GM15510 (cell line): ENCODE measurements around the gene RUNDC3A.

Experiments used
- POLR2A ChIP-seq: IDR thresholded peaks from 3 replicates; pipeline ENCODE4 v1.6.1; 2011; ENCODE audit warnings: borderline replicate concordance; ENCODE audit not compliant: insufficient read length; ENCODE audit errors: extremely low read depth

The RUNDC3A gene

GRCh38 chr17:44356241-44356640 is 47.8 kb downstream of the RUNDC3A start:
- no peak for TF ChIP-seq POLR2A

DNA sequence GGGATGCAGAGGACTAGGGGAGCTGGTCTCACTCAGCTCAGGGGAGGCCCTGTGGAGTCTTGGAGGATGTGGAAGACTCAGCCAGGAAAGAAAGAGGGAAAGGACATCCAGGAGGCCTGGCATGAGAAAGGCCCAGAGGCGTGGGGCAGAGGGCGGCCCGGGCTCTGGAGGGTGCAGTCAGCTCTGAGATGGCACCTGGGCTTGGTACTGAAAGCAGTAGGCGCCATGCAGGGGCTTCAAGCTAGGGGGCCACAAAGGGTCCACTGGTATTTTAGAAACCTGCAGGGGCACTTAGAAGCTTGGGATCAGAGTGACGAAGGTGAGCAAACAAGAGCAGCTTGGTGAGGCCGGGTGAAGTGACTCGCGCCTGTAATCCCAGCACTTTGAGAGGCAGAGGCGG is 49.7 kb downstream of the RUNDC3A start:
- TF ChIP-seq POLR2A: no peak

GRCh38 chr17:44359006-44359405 is 50.6 kb downstream of the RUNDC3A start:
- no peak for TF ChIP-seq POLR2A

DNA sequence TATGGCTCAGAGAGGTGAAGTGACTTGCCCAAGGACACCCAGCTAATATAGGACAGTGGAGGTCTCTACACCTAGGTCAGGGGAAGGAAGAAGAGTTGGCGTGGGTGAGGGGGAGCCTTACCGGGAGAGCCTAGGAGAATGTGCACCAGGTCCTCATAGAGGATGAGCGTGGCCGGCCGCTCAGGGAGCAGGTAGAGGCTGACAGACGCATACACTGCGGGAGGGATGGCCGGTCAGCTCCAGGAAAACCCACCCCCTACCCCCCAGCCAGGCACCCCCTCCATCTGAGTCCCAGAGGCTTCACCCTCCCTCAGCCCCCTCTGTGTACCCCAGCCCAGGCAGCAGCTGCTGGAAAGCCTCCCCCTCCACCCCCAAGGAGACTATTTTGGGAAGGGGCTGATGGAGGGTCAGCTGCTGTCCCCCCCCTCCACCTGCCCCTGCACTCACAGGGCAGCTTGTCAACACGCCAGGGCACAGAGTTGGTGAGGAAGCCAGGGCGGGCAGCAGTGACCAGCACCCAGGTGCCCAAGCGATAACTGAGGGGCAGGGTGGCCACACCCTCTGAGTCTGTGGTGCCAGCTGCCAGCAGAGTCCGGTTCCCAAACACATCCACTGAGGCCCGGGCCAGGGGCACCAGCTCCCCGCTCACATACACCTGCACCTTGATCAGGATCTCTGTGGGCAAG is 51.2 kb downstream of the RUNDC3A start:
- TF ChIP-seq POLR2A: no peak

GRCh38 chr17:44360144-44360533 is 51.7 kb downstream of the RUNDC3A start:
- no peak for TF ChIP-seq POLR2A

DNA sequence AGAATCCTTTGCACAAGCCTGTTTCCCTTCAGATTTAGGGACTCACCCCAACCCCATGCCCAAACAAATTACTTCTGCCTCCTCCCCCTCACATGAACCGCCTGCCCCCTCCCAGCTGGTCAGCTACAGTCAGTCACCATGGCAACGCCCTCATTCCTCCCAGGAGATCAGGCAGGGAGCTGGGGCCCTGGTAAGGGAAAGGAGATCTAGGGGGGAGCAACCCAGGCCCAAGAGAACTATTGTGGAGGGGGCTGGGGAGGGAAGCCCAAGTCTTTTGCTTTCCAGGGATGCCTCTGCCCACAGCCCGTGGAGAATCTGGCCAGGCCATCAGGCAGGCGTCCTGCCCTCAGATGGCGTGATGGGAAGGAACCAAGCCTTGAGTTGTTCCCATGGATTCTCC is 52.4 kb downstream of the RUNDC3A start:
- TF ChIP-seq POLR2A: no peak

DNA sequence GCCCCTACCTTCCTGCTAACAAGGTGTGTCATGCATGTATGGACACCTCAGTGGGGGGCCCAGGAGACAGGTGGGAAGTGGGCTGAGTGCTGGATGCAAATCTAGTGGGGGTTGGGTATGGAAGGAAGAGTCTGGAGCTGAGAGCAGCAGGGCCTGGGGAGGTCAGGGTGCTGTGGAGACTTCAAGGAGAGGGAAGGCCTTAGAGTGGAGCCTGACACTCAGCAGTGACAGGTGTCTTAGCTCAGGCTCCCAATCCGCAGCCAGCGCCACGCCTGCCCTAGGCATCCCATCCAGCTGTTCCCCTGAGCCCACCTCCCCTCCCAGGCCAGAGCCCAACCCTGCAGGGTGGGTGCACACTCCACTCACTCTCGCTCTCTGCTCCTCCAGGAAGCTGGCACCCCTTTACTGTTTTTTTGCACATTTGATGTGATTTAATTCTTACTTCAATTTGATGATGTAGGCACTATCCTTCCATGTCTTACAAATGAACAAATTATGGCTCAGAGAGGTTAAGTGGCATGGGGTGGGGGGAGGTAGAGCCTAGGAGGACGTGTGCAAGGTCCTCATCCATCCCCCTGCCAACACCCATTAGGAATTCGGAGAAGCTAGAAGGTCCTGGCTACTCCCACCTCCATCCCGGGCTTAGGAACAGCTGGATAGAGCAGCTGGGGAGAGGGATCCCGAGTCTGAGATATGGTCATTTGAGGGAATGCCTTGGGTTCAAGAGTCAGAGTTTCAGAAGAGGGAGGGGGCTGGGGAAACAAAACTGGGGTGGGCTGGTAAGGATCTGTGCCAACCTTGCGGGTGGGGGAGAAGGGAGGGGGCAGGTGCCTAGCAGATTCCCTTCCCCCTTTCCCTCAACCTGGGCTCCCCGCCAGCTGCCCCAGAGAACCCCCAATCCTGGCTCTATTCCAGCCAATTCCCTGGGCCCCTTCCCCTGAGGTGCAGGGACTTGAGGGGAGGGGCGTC is 53.2 kb downstream of the RUNDC3A start:
- TF ChIP-seq POLR2A: no peak

GRCh38 chr17:44362459-44362948 is 54.1 kb downstream of the RUNDC3A start:
- TF ChIP-seq POLR2A: no peak

DNA sequence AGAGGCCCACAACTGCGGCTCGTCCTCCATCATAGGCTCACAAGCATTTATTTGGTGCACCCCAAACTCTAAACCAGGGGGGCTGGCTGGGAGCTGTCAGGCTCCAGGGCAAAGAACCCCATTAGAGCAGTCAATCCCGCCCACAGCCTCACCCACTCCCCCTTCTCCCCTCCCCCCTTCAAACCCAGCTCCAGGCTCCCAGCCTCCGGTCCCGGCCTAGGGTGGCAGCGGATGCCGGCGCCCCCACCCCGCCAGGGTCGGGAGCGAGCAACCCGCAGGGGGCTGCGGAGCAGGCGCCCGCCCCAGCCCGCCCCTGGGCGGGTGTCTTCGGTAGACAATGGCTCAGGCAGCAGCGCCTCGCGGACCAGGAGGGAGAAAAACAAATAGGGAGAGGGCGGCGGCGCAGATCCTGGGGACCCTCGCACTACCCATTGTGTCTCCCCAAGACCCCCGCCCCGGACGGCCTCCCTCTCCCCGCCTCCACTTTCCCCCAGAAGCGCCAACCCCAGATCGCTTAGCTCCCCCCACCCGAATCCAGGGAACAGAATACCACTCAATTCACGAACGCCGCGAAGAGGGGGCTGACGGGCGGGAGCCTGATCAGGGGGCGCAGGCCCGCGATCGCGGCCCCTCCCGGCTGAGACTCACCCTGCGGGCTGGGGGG is 54.7 kb downstream of the RUNDC3A start:
- TF ChIP-seq POLR2A: no peak

GRCh38 chr17:44363613-44364159 is 55.3 kb downstream of the RUNDC3A start, which contains the start of gene FAM171A2:
Gene FAM171A2, minus strand, starts transcription at chr17:44363853. Its CDS starts 139 bp downstream, at chr17:44363714.
- no peak for TF ChIP-seq POLR2A

GRCh38 chr17:44367231-44367979 is 59.0 kb downstream of the RUNDC3A start:
- no peak for TF ChIP-seq POLR2A
